ENCODE measurements around the gene JMJD8. TPM values are rescaled to one million over a fixed set of nuclear protein-coding genes. Genes with fewer than 3 reads are reported as not detected.

The JMJD8 gene
- total RNA-seq, 4 donors from 2014 or later = 22.8 to 81.8 (median 41.0) TPM

DNA sequence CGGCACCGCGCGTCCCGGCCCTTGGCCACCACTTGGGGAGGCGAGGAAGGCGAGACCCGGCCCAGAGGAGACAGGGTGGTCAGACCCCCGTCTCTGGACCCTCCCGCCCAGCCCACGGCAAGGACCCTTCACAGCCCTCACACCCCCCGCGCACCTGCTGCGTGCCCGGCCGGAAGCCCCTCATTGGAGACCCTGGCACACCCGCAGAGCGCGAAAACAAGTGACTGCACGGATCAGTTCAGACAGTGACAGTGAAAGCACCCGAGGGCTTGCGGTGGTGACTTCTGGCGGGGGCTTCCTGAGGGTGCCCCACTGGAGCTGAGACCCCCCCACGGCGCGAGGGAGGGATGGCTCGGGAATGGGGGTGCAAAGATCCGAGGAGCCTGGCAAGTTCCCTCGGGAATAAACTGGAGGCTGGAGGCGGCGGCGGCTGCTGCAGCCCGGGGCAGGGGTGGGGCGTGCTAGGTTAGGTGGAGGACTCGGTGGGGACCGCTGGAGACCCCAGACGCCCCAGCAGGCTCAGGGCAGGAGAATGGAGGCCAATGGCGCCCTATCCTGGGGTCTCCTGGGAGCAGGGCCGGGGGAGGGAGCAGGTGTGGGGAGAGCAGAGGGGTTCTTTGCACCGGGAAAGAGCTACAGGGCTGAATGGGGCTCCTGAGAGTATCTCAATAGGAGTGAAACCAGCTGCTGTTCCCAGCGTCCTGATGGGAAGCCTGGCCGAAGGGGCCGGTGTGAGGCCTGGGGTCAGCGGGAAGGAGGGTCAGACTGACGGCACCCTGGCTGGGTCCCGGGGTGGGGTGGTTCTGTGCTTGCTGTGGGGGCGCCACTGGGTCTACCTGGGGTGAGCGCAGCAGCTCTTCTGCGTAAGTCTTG, 22.3 kb upstream of the JMJD8 start:
- in situ Hi-C loops (cut with MboI; ENCODE audit: low sequenced_read_pairs in 4 of 4) = no loop called here

DNA sequence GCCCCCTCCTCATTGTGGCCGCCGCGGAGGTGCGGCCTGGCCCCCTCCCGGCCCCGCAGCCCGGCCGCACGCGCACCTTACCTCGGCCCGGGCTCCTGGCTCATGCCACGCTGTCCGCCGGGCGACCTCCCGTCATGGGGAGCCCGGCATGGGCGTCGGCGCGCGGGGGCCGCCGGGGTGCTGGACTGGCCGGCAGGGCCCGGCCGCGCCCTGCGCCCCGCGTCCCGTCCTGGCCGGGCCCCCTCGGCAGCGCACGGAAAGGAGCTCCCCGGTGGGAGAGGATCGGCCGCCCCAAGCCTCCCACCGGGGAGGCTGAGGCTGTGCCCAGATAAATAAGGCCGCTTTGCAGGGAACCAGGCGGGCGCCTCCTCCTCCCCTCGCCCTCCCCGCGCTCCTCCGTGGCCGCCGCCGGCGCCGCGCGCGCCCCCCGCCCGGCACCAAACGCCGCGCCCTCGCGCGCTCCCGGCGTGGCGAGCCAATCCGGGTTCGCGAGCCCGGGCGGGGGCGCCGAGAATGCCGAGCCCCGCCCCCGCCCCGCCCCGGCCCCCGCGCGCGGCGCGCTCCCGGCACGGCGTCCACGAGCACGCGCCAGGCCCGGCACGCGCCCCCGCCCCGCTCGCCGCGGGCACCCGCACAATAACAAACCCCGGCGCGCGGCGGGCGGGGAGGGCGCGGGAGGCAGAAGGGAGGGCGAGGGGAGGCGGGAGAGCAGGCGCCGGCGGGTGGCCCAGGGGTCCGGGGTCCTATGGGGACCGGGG, 21.5 kb upstream of the JMJD8 start, which contains the start of gene FBXL16:
Gene FBXL16, minus strand, starts transcription at position 371 of the 758 bp plus-strand sequence. CDS start 8,396 bp downstream, outside the sequence.
- Histone ChIP-seq H3K27me3 (peaks cover 78 to 89% (median 89%) of the 10 kb centered on the region in 3 donors), H3K4me1 (peaks cover 0 to 4% of the 10 kb centered on the region in 2 donors), H3K4me3 (no peak within 1 kb of the TSS), H3K36me3 (no peaks in the 10 kb centered on the region), H3K27ac (no peak within 1 kb of the TSS), H3K9me3 (no peaks in the 10 kb centered on the region)
- ATAC-seq = no peak
- intact Hi-C loops (cut with DNase I; ENCODE audit: low total_unique reads) = no loop called here
- TF ChIP-seq, protein P1, sequence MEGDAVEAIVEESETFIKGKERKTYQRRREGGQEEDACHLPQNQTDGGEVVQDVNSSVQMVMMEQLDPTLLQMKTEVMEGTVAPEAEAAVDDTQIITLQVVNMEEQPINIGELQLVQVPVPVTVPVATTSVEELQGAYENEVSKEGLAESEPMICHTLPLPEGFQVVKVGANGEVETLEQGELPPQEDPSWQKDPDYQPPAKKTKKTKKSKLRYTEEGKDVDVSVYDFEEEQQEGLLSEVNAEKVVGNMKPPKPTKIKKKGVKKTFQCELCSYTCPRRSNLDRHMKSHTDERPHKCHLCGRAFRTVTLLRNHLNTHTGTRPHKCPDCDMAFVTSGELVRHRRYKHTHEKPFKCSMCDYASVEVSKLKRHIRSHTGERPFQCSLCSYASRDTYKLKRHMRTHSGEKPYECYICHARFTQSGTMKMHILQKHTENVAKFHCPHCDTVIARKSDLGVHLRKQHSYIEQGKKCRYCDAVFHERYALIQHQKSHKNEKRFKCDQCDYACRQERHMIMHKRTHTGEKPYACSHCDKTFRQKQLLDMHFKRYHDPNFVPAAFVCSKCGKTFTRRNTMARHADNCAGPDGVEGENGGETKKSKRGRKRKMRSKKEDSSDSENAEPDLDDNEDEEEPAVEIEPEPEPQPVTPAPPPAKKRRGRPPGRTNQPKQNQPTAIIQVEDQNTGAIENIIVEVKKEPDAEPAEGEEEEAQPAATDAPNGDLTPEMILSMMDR (IDR thresholded peaks at IDR 0.05 in 4 of 5, conservative IDR thresholded peaks at IDR 0.05 in 1 of 5) = no peak
- no peak for TF ChIP-seq POLR2A (IDR thresholded peaks at IDR 0.05)
- in situ Hi-C loops (cut with MboI; ENCODE audit: low sequenced_read_pairs in 4 of 4) = no loop called here
- DNase-seq = no peak

More for the DNA sequence above, 22.3 kb upstream of the JMJD8 start:
- Histone ChIP-seq H3K27me3 (peaks cover 80 to 89% (median 89%) of the 10 kb centered on the region in 3 donors), H3K4me3 (no peak overlapping the region), H3K4me1 (peaks cover 0 to 4% of the 10 kb centered on the region in 2 donors), H3K27ac (no peak overlapping the region), H3K36me3 (no peaks in the 10 kb centered on the region), H3K9me3 (no peaks in the 10 kb centered on the region)
- ATAC-seq = no peak
- intact Hi-C loops (cut with DNase I; ENCODE audit: low total_unique reads) = no loop called here
- no peak for DNase-seq
- TF ChIP-seq POLR2A (IDR thresholded peaks at IDR 0.05) = no peak
- TF ChIP-seq, protein P1 (IDR thresholded peaks at IDR 0.05 in 4 of 5, conservative IDR thresholded peaks at IDR 0.05 in 1 of 5) = no peak

DNA sequence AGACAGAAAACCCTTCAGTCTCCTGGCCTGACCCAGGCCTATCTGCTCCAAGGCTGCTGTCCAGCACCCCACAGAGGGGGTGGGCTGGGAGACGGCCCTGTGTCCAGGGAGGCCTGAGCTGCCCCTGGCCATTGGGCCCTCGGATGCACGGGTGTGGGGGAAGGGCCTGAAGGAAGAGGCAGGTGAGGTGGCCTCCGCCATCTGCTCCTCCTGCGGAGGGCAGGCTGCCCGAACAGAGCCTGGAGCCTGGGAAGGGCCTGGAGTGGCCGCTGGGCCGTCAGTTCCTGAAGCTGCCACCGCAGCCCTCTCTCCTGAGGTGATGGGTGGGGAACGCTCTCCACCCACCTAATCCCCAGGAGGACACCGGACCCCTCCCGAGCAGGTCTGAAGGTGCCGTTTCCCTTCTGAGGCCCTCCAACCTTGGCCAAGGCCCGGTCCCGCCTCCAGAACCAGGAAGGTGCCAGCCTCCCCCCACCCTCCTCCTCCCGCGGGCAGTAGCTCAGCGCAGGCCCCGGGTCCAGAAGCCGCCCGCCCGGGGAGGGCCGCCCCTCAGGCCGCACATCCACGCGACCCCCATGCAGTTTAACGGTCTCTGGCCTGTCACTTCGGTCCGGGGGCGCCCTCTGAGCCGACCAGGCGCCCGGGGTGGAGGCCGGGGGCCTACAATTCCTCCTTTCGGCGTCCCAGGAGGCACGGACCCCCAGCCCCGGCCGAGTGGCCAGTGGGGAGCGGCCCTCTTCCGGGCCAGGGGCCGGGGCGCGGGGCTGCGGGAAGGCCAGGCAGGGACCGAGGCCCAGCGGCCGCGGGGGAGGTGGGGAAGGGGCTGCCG, 20.6 kb upstream of the JMJD8 start:
- Histone ChIP-seq H3K27ac (no peak overlapping the region), H3K9me3 (no peaks in the 10 kb centered on the region), H3K36me3 (no peaks in the 10 kb centered on the region), H3K27me3 (peaks cover 78 to 90% (median 88%) of the 10 kb centered on the region in 3 donors), H3K4me1 (peaks cover 0 to 4% of the 10 kb centered on the region in 2 donors), H3K4me3 (no peak overlapping the region)
- DNase-seq (no peak), ATAC-seq (no peak)
- TF ChIP-seq POLR2A (IDR thresholded peaks at IDR 0.05) = no peak
- TF ChIP-seq, protein P1 (IDR thresholded peaks at IDR 0.05 in 4 of 5, conservative IDR thresholded peaks at IDR 0.05 in 1 of 5) = no peak
- intact Hi-C loops (cut with DNase I; ENCODE audit: low total_unique reads) (no loop called here), in situ Hi-C loops (cut with MboI; ENCODE audit: low sequenced_read_pairs in 4 of 4) (no loop called here)

DNA sequence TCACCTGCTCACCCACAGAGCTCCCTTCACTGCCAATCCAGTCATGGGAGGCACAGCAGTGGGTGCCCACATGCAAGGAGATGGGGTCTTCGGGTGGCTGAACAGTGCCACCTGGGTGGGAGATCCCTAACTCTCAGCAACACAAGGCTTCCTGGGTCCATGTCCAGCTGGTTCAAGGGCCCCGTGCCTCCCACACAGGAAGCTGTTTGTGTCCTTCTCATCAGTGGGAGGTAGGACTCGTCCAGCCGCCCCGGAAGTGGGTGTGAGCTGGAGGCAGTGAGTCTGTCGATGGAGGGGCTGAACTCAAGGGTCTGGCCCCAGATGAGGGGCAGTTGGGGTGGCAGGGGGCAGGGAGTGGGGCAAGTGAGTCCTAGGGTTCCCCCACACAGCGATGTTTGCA, 19.9 kb upstream of the JMJD8 start:
- ATAC-seq = no peak
- intact Hi-C loops (cut with DNase I; ENCODE audit: low total_unique reads) = no loop called here

More for the DNA sequence above, 19.9 kb upstream of the JMJD8 start:
- DNase-seq = no peak
- H3K4me3 ChIP-seq = no peak overlapping the region
- in situ Hi-C loops (cut with MboI; ENCODE audit: low sequenced_read_pairs in 4 of 4) = no loop called here
- H3K9me3 ChIP-seq = no peaks in the 10 kb centered on the region
- no peak overlapping the region for H3K27ac ChIP-seq
- peaks cover 78 to 90% (median 88%) of the 10 kb centered on the region in 3 donors for H3K27me3 ChIP-seq
- peaks cover 0 to 4% of the 10 kb centered on the region in 2 donors for H3K4me1 ChIP-seq
- no peaks in the 10 kb centered on the region for H3K36me3 ChIP-seq
- no peak for TF ChIP-seq POLR2A (IDR thresholded peaks at IDR 0.05)
- TF ChIP-seq, protein P1 (IDR thresholded peaks at IDR 0.05 in 4 of 5, conservative IDR thresholded peaks at IDR 0.05 in 1 of 5) = no peak
